GM23248 (cell line): ENCODE measurements around the gene PAFAH1B2. TPM values are rescaled to one million over a fixed set of nuclear protein-coding genes. Genes with fewer than 3 reads are reported as not detected.
"Not testable (repeated sequence)": the region's sequence is repeated elsewhere in the genome, so short reads cannot be mapped to it uniquely, and the experiment has no call there.

Experiments used
- DNase-seq: peaks from one replicate; pipeline ENCODE4 v3.0.0-alpha.2; 2015
- H2AFZ ChIP-seq: fragments of 200-600 bp; sonication (generic); 2 replicates; pipeline ENCODE4 v1.6.1; 2016; ENCODE audit warnings: antibody characterized with exemption
- H3F3A ChIP-seq: fragments of 200-600 bp; sonication (generic); 2 replicates; pipeline ENCODE4 v1.6.1; 2016; ENCODE audit warnings: mild to moderate bottlenecking, antibody characterized with exemption, mixed run types; ENCODE audit not compliant: insufficient read depth
- H3K27ac ChIP-seq: fragments of 200-600 bp; sonication (generic); 2 replicates; pipeline ENCODE4 v1.5.1; 2016; ENCODE audit warnings: mild to moderate bottlenecking
- H3K27me3 ChIP-seq: fragments of 200-600 bp; sonication (generic); replicated peaks from 2 replicates; pipeline ENCODE4 v1.6.1; 2016; ENCODE audit warnings: mild to moderate bottlenecking; ENCODE audit not compliant: insufficient read depth
- H3K36me3 ChIP-seq: fragments of 200-600 bp; sonication (generic); 2 replicates; pipeline ENCODE4 v1.6.1; 2016; ENCODE audit warnings: low read depth, mild to moderate bottlenecking
- H3K4me1 ChIP-seq: fragments of 200-600 bp; sonication (generic); 2 replicates; pipeline ENCODE4 v1.6.1; 2016; ENCODE audit warnings: mild to moderate bottlenecking; ENCODE audit not compliant: insufficient read depth
- H3K4me2 ChIP-seq: fragments of 200-600 bp; sonication (generic); one replicate; pipeline ENCODE4 v1.6.1; 2016; ENCODE audit warnings: mild to moderate bottlenecking; ENCODE audit not compliant: unreplicated experiment
- H3K4me3 ChIP-seq: fragments of 200-600 bp; sonication (generic); 2 replicates; pipeline ENCODE4 v1.5.1; 2016; ENCODE audit warnings: mild to moderate bottlenecking
- H3K79me2 ChIP-seq: fragments of 200-600 bp; sonication (generic); 2 replicates; pipeline ENCODE4 v1.6.1; 2016; ENCODE audit warnings: mild to moderate bottlenecking; ENCODE audit not compliant: insufficient read depth
- H3K9ac ChIP-seq: fragments of 200-600 bp; sonication (generic); 2 replicates; pipeline ENCODE4 v1.6.1; 2016; ENCODE audit warnings: mild to moderate bottlenecking
- H3K9me2 ChIP-seq: fragments of 200-600 bp; sonication (generic); 2 replicates; pipeline ENCODE4 v1.6.1; 2016; ENCODE audit warnings: mixed run types, mild to moderate bottlenecking, moderate library complexity; ENCODE audit not compliant: insufficient read depth
- H3K9me3 ChIP-seq: fragments of 200-600 bp; sonication (generic); one replicate; pipeline ENCODE4 v1.6.1; 2017; ENCODE audit warnings: low read depth
- H4K20me1 ChIP-seq: fragments of 200-600 bp; sonication (generic); 2 replicates; pipeline ENCODE4 v1.6.0; 2016; ENCODE audit not compliant: insufficient read depth
- EZH2 ChIP-seq: fragments of 200-600 bp; sonication (generic); IDR thresholded peaks from 2 replicates; pipeline ENCODE4 v1.6.1; 2018; ENCODE audit warnings: antibody characterized with exemption, mild to moderate bottlenecking; ENCODE audit not compliant: insufficient read depth, poor library complexity, severe bottlenecking
- EZH2phosphoT487 ChIP-seq: fragments of 200-600 bp; sonication (generic); IDR thresholded peaks from 2 replicates; pipeline ENCODE4 v1.6.1; 2018; ENCODE audit warnings: antibody characterized with exemption, moderate library complexity, mild to moderate bottlenecking, low read depth; ENCODE audit not compliant: insufficient read depth
- WGBS, 2 experiments: methylation state at CpG; one replicate each; pipeline ENCODE4 v1.1.6; 2015 to 2017; ENCODE audit warnings: low lambda C conversion rate in 2 of 2, low coverage in 1 of 2; ENCODE audit errors: missing lambda C conversion rate in 2 of 2; 5-methylcytosine and 5-hydroxymethylcytosine counted together
- in situ Hi-C: fragments of 300-500 bp; cut with MboI; formaldehyde crosslinking; loops from 2 replicates; pipeline ENCODE4 v1.15.0; 2020
- polyA plus RNA-seq: library from polyadenylated mRNA; unstranded; fragments of >200 nt; fragmentation: Nextera tagmentation; extraction: Ambion mirVana; gene quantifications from 2 replicates; pipeline ENCODE4 v1.2.1, GENCODE V29; 2016
- total RNA-seq: library from RNA; depleted of rRNA; stranded (reverse); fragments of >200 nt; shearing (Covaris generic); gene quantifications from 2 replicates; pipeline ENCODE4 v1.2.3, GENCODE V29; 2014

PAFAH1B2 gene
- total and polyA plus RNA-seq, 2 experiments from 2014 or later: 116 to 140 TPM

DNA sequence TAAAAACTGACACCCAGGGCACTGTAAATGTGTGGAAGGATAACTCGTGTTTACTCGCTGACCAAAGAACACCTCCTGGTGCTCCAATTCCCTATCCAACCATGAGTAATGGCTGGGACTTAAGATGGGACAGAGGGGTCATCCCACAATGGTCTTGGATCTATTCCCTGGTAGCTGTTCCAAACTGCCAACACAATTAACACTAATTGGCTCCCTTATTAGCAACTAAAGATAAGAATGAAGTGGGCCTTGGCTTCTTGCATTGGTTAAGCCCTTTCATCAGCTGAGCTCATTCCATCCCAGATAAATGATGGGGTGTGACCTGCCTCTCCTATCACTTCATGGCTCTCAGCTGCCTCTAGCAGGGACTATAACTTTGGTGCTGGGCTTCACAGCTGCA is 44.4 kb upstream of the PAFAH1B2 start:
- TF ChIP-seq EZH2 (no peak), EZH2phosphoT487 (no peak)
- Histone ChIP-seq H3K9me3 (no peaks in the 10 kb centered on the region), H3K9ac (no peak overlapping the region), H2AFZ (no peak overlapping the region), H3K27me3 (no peaks in the 10 kb centered on the region), H3K4me1 (peaks cover 38% of the 10 kb centered on the region), H4K20me1 (no peaks in the 10 kb centered on the region), H3K27ac (no peak overlapping the region; the same call in 1 of the 2 replicates), H3K9me2 (no peaks in the 10 kb centered on the region), H3F3A (peaks cover 34% of the 10 kb centered on the region), H3K4me2 (no peak overlapping the region), H3K79me2 (peaks cover 32% of the 10 kb centered on the region), H3K4me3 (no peak overlapping the region), H3K36me3 (no peaks in the 10 kb centered on the region)
- 83 to 86% methylated on average over 2 of the region's 2 CpGs for WGBS, 2 experiments
- in situ Hi-C loops: loop anchor here (10.0 kb wide), 2 partner anchors 225 to 315 kb away; partner anchors contain the start of gene ZPR1
- DNase-seq: peak; percentile 9

DNA sequence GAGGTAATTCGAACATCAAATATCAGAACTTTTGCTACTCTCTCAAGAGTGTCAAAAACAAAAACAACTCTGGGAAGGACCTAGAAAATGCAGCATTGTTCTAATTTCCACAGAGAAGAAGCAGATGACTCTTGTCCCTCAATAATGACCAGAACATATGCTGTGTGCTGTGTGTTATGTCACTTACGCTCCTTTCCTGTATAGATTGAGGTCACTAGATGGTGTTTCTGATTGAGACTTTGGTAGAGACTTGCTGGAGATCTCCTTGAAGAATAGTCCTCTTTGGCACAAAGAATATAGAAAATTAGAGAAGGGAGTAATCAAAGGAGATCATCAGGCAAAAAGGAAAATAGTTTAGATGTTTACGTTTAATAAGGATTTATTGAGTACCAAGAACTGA is 43.5 kb upstream of the PAFAH1B2 start:
- H3K9ac ChIP-seq: no peak overlapping the region
- H3K9me3 ChIP-seq: no peaks in the 10 kb centered on the region
- H3K36me3 ChIP-seq: no peaks in the 10 kb centered on the region
- peaks cover 30% of the 10 kb centered on the region for H3K4me1 ChIP-seq
- H3K4me2 ChIP-seq: no peak overlapping the region
- H3K79me2 ChIP-seq: peaks cover 23% of the 10 kb centered on the region
- TF ChIP-seq EZH2phosphoT487 (no peak), EZH2 (no peak)
- no peaks in the 10 kb centered on the region for H3K27me3 ChIP-seq
- no peaks in the 10 kb centered on the region for H4K20me1 ChIP-seq
- peaks cover 29% of the 10 kb centered on the region for H3F3A ChIP-seq
- no peak overlapping the region for H3K27ac ChIP-seq
- no peak overlapping the region for H3K4me3 ChIP-seq
- in situ Hi-C loops: loop anchor here (10.0 kb wide), 2 partner anchors 226 to 316 kb away; partner anchors contain the start of gene ZPR1
- DNase-seq: no peak
- 89 to 92% methylated on average over 3 of the region's 3 CpGs for WGBS, 2 experiments
- H2AFZ ChIP-seq: no peak overlapping the region
- H3K9me2 ChIP-seq: no peaks in the 10 kb centered on the region

GRCh38 chr11:117107701-117108590 is 36.1 kb upstream of the PAFAH1B2 start:
- Histone ChIP-seq H3F3A (0 out of 2 replicates have a peak, but pooled peaks cover 5% of the 10 kb centered on the region), H3K27me3 (no peaks in the 10 kb centered on the region), H3K9ac (no peak overlapping the region), H3K9me2 (no peaks in the 10 kb centered on the region), H3K4me3 (no peak overlapping the region), H3K9me3 (no peaks in the 10 kb centered on the region), H3K36me3 (no peaks in the 10 kb centered on the region), H3K79me2 (no peaks in the 10 kb centered on the region), H2AFZ (no peak overlapping the region), H3K27ac (no peak overlapping the region), H3K4me2 (no peak overlapping the region), H3K4me1 (peaks cover 5% of the 10 kb centered on the region; the same call in 1 of the 2 replicates), H4K20me1 (no peaks in the 10 kb centered on the region)
- TF ChIP-seq EZH2 (no peak), EZH2phosphoT487 (no peak)
- DNase-seq: peak; percentile 27
- in situ Hi-C loops: loop anchor here (10.0 kb wide), 2 partner anchors 233 to 323 kb away; partner anchors contain the start of gene ZPR1
- 60 to 63% methylated on average over 5 of the region's 5 CpGs for WGBS, 2 experiments

DNA sequence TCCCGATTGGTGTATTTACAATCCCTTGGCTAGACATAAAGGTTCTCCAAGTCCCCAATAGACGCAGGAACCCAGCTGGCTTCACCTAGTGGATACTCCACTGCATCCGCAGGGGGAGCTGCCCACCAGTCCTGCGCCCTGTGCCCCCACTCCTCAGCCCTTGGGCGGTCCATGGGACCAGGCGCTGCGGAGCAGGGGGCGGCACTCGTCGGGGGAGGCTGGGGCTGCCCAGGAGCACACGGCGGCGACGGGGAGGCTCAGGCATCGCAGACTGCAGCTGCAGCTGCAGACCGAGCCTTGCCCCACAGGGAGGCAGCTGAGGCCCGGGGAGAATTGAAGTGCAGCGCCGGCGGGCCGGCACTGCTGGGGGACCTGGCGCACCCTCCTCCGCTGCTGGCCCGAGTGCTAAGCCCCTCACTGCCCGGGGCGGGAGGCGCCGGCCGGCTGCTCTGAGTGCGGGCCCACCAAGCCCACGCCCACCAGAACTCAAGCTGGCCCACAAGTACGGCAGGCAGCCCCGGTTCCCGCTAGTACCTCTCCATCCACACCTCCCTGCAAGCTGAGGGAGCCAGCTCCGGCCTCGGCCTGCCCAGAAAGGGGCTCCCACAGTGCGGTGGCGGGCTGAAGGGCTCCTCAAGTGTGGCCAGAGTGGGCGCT is 33.7 kb upstream of the PAFAH1B2 start:
- Histone ChIP-seq H3K4me1 (peaks cover 5% of the 10 kb centered on the region; the same call in 1 of the 2 replicates), H3K27ac (no peak overlapping the region), H3K4me2 (no peak overlapping the region), H3K9ac (no peak overlapping the region), H3K79me2 (no peaks in the 10 kb centered on the region), H3F3A (0 out of 2 replicates have a peak, but pooled peaks cover 5% of the 10 kb centered on the region), H3K36me3 (no peaks in the 10 kb centered on the region), H3K4me3 (no peak overlapping the region), H3K9me3 (no peaks in the 10 kb centered on the region), H3K27me3 (no peaks in the 10 kb centered on the region), H2AFZ (no peak overlapping the region), H3K9me2 (no peaks in the 10 kb centered on the region), H4K20me1 (no peaks in the 10 kb centered on the region)
- no peak for DNase-seq
- in situ Hi-C loops: no loop called here
- 85 to 87% methylated on average over 19 to 39 of the region's 39 CpGs for WGBS, 2 experiments
- TF ChIP-seq EZH2phosphoT487 (no peak), EZH2 (no peak)

DNA sequence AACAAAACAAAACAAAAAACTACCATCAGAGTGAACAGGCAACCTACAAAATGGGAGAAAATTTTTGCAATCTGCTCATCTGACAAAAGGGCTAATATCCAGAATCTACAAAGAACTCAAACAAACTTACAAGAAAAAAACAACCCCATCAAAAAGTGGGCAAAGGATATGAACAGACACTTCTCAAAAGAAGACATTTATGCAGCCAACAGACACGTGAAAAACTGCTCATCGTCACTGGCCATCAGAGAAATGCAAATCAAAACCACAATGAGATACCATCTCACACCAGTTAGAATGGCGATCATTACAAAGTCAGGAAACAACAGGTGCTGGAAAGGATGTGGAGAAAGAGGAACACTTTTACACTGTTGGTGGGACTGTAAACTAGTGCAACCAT is 31.6 kb upstream of the PAFAH1B2 start:
- H3F3A ChIP-seq, H4K20me1 ChIP-seq, H3K9me3 ChIP-seq, in situ Hi-C loops, DNase-seq, H3K9ac ChIP-seq, H3K36me3 ChIP-seq, H3K9me2 ChIP-seq, H3K27ac ChIP-seq, H3K79me2 ChIP-seq, H3K4me3 ChIP-seq, H3K4me1 ChIP-seq, H3K27me3 ChIP-seq, H2AFZ ChIP-seq, H3K4me2 ChIP-seq: not testable (repeated sequence)
- WGBS, 2 experiments: 54 to 56% methylated on average over 3 of the region's 3 CpGs

DNA sequence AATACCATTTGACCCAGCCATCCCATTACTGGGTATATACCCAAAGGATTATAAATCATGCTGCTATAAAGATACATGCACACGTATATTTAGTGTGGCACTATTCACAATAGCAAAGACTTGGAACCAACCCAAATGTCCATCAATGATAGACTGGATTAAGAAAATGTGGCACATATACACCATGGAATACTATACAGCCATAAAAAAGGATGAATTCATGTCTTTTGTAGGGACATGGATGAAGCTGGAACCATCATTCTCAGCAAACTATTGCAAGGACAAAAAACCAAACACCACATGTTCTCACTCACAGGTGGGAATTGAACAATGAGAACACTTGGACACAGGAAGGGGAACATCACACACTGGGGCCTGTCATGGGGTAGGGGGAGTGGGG is 31.1 kb upstream of the PAFAH1B2 start:
- H3K36me3 ChIP-seq, H3K79me2 ChIP-seq, H4K20me1 ChIP-seq, H3F3A ChIP-seq, H3K27ac ChIP-seq, DNase-seq, H3K27me3 ChIP-seq, in situ Hi-C loops, H3K4me1 ChIP-seq, H3K4me3 ChIP-seq, H2AFZ ChIP-seq, H3K4me2 ChIP-seq, H3K9me2 ChIP-seq, H3K9ac ChIP-seq, H3K9me3 ChIP-seq: not testable (repeated sequence)
- 25 to 58% methylated on average over 1 of the region's 1 CpG for WGBS, 2 experiments
